ENCODE data around the gene ZMYND11.
"Not testable (repeated sequence)": the region's sequence is repeated elsewhere in the genome, so short reads cannot be mapped to it uniquely, and the experiment has no call there.

The ZMYND11 gene

GRCh38 chr10:260819-261429 lies 125.7 kb downstream of the ZMYND11 start:
- no peak for DNase-seq

- not testable (repeated sequence) for DNase-seq
Observed at GRCh38 chr10:264160-265073, 129.2 kb downstream of the ZMYND11 start.

DNA sequence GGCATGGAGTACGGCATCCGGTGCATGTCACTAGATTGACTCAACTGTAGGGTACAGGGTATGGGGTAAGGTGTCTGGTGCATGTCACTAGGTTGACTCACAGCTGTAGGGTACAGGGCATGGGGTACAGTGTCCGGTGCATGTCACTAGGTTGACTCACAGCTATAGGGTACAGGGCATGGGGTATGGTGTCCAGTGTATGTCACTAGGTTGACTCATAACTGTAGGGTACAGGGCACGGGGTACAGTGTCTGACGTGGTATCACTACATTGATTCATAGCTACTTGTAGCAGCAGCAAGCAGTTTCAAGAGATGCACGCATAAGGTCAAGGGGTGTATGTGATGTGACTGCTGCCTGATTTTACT lies 129.8 kb downstream of the ZMYND11 start:
- DNase-seq, result not testable (repeated sequence)

- DNase-seq, result not testable (repeated sequence)
Observed at GRCh38 chr10:265816-266588, 130.7 kb downstream of the ZMYND11 start.

DNA sequence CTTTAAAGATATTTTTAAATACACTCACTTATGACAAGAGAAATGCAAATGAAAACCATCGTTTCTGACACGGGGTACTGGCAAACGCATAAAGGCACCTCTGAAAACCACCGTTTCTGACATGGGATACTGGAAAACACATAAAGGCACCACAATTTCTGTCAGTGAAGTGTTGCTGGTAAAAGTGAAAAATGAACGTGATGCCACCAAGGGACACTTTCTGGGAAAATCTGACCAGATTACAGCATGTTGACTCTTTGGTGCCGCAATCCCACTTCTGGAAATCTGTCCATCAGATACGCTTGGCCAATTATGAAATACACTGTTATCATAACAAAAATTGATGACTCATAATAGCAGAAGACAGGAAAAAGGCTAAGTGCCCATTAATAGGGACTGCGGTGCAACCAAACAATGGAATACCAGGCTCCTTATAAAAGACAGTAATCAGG lies 131.7 kb downstream of the ZMYND11 start:
- no peak for DNase-seq

- no peak for DNase-seq
Observed at GRCh38 chr10:267705-268104, 132.4 kb downstream of the ZMYND11 start.

DNA sequence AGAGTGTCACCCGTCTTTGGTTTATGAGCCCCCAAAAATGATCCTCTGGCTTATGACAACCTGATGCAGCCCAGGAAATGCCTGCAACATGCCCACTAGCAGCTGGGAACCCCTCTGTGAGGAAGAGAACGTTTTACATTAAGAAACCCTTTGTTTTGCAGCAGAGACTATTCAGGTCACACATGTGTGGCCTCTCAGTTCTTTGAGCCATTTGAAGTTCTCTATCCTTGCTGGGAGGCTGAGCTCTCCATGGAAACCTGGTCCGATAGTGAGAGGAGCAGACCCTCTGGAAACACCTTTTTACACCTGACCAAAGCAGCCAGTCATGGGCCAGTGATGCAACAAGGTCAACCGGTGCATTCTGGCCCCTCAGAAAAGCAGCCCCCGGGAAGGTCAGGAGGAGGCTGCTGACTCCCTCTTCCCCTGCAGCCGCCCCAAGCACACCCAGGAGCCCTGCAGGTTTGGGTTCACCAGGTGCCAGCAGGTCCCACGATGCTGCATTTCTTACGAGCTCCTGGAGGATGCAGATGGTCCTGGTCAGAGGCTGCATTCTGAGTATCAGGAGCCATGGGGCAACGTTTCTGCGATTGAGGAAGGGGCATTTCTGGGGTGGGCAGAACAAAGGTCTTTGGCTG lies 134.3 kb downstream of the ZMYND11 start:
- no peak for DNase-seq

- DNase-seq, result no peak
Observed at GRCh38 chr10:271201-271600, 135.9 kb downstream of the ZMYND11 start.

DNA sequence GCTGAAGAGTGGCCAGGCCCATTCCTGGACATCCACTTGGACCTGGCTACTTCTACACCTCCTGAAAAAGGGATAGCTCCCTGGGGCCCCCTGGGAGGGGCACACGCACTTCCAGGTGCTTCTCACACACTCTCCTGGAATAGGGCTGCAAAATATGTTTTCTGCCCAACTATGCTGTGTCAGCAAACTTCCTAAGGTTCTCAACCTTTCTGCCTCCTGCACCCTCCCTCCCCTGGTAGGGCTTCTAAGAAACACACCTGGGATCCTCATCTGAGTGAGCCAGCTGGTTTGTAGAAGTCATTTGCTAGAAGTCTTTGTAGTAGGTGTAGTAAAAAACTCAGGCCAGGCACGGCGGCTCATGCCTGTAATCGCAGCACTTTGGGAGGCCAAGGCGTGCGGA lies 136.5 kb downstream of the ZMYND11 start:
- no peak for DNase-seq

- no peak for DNase-seq
Observed at GRCh38 chr10:273088-273487, 137.8 kb downstream of the ZMYND11 start.

GRCh38 chr10:274866-275265 lies 139.6 kb downstream of the ZMYND11 start:
- DNase-seq, result no peak

DNA sequence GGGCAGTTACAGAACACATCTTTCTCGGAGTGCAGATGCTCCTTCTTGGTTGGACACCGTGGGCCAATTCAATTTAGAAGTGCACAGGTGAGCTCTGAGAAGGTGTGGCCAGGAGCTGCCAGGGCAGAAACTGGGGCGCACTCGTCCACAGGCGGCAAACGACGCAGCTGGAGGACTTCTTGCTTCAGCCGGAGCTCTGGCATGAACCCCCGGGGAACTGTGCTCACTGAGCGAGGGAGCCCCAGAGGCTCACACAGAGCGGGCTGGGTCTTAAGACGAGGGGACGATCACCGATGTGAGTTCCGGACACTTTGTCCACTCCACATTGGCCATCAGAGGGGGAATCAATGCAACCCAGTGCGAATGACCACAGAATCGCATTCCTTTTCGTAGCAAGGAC lies 140.4 kb downstream of the ZMYND11 start:
- no peak for DNase-seq

- DNase-seq, result no peak
Observed at GRCh38 chr10:277963-278362, 142.7 kb downstream of the ZMYND11 start.

- DNase-seq, result no peak
Observed at GRCh38 chr10:278707-279106, 143.5 kb downstream of the ZMYND11 start.

DNA sequence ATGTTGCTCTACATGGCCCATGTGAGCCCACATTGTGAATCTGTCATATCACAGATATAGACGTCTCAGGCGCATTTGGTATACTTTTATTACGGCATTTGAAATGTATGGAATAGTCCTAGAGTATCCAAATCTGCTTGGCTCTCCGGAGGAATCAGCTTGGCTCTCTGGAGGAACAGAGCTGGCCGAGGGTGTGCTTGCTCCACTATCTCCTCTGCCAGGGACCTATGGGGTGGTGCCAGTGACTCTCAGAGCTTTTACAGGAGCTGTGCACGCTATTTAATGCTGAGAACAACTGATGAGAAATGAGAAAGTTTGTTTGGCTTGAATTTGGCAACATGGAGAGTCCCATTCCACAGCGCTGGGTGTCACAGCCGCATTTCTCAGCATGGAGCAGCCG lies 144.0 kb downstream of the ZMYND11 start:
- DNase-seq, result no peak

- DNase-seq, result no peak
Observed at GRCh38 chr10:279655-280054, 144.4 kb downstream of the ZMYND11 start.

DNA sequence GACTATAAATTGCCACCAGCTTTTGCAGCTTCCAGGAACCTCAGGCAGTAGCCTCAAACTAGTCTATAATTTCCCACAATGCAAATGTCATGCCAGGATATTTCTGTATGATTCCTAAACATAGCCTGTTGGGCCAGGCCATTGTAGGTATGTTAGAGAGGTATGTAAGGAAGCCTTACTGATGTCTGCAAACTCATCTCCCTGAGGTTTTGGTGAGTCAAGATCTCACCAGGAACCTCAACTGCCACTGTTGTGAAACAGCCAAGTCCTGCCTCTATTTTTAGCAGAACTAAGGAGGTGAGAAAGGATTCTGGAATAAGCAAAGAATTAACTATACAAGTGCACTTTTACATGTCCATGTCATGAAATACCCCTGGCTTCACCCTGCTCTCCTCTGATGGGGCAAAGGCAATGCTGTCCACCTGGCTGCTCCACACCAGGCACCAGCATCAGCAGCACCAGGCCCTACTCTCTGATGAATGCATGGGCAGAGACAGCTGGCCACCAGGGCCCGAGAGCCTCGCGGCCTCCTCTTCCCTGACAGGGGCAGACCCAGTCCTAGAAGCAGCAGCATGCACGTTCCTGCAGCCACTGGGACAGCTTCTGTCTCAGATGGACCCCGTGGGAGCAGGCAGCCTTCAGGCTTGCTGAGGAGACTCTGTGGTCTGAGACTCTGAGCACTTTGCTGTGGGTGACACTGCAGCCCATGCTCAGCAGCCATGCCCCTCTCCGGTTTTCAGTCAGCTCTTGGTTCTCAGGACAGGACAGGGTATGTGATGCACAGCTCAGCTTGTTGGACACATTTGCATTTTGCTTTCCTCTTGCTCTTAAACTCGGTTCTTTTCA lies 147.3 kb downstream of the ZMYND11 start:
- DNase-seq, result no peak

- no peak for DNase-seq
Observed at GRCh38 chr10:283140-283479, 147.9 kb downstream of the ZMYND11 start.

- no peak for DNase-seq
Observed at GRCh38 chr10:283916-284356, 148.7 kb downstream of the ZMYND11 start.

GRCh38 chr10:285216-285615 lies 150.0 kb downstream of the ZMYND11 start:
- DNase-seq, result no peak

DNA sequence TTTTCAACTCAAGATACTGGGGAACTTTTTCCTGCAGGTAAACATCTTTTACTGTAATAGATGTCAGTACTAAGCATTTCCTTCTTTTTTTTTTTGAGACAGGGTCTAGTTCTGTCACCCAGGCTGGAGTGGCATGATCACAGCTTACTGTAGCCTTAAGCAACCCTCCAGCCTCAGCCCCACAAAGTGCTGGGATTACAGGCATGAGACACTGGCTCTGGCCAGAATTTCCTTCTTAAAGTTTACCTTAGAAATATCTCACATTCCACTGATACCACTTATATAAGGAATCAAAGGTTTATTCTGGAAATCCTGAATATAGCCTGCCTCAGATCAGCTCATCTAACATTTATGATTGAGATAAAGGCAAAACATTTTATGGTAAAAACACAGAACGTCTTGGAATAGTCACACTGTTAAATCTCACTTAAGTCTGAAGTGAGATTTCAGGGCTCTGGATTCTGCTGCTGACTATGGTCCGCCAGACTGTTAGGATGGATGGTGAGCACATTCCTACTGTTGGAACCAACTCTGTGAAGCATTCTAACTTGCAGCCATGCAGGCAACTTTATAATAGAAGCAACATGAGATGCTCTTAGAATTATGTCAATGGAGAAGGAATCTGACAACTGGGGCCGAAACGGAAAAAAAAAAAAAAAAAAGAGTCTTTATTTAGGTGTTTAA lies 151.9 kb downstream of the ZMYND11 start:
- DNase-seq, result no peak

DNA sequence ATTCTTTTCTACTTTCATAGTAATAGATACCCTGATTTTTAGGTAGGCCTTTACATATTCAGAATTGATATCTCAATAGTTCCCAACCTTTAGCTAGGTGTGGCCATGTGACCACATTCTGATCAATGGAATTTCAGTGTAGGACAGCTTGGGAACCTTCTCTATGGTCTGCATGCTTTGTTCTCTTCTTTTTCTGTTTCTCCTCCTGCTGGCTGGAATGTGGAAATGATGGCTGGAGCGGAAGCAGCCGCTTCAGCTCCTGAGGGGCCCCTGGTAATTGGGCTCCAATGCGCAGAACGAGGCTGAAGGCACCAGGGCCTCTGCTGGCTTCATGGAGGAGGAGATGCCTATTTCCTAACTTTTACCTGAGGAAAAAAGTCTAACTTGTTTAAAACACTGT lies 152.6 kb downstream of the ZMYND11 start:
- DNase-seq, result no peak
